HCEC 1CT (cell line): Measurements from ENCODE around the gene KDM4F.

Source experiments
- DNase-seq: peaks from one replicate; pipeline ENCODE4 v3.0.0-alpha.2; 2017

Gene KDM4F

GRCh38 chr11:95092549-95093324 is 43.5 kb downstream of the KDM4F start:
- DNase-seq, result peak; percentile 94

GRCh38 chr11:95093548-95093947 is 44.3 kb downstream of the KDM4F start:
- no peak for DNase-seq

GRCh38 chr11:95095858-95096587 is 46.8 kb downstream of the KDM4F start:
- peak; percentile 84 for DNase-seq

- DNase-seq, result no peak
These were observed 48.0 kb downstream of the KDM4F start for GRCh38 chr11:95097209-95097608.

GRCh38 chr11:95098826-95099225 is 49.6 kb downstream of the KDM4F start:
- no peak for DNase-seq

- no peak for DNase-seq
These were observed 51.0 kb downstream of the KDM4F start for GRCh38 chr11:95100191-95100648.
